H1 (cell line): Measurements from ENCODE around the gene NCF2. TPM values are rescaled to one million over a fixed set of nuclear protein-coding genes. Genes with fewer than 3 reads are reported as not detected.

Experiments used
- CTCF ChIA-PET: fragments of 300-600 bp; sonication (Branson Sonifier 250); formaldehyde crosslinking; loops from one replicate; lab custom pipeline; 2021; ENCODE audit not compliant: partially characterized antibody; lab: Charles Lee
- POLR2A ChIA-PET: fragments of 300-600 bp; sonication (Branson Sonifier 250); formaldehyde crosslinking; loops from one replicate; lab custom pipeline; 2021; ENCODE audit warnings: inconsistent platforms; ENCODE audit not compliant: partially characterized antibody; lab: Charles Lee
- DNase-seq, 2 experiments: peaks; one replicate each; pipeline versions ENCODE4 v3.0.0 to v3.0.0-alpha.2; 2010 to 2022; ENCODE audit warnings: low spot score in 2 of 2, low read depth in 1 of 2, mixed read lengths in 1 of 2
- FAIRE-seq: peaks from 2 replicates; lab custom pipeline; 2011; peaks lifted over from hg19 to GRCh38; lab: Jason Lieb, UNC
- H2AFZ ChIP-seq: 2 replicates; pipeline ENCODE4 v1.8.1; 2012; ENCODE audit warnings: low read length, inconsistent platforms
- H2AK5ac ChIP-seq: 2 replicates; pipeline ENCODE4 v1.6.1; 2013; ENCODE audit warnings: low read depth, low read length
- H2BK120ac ChIP-seq: replicated peaks from 2 replicates; pipeline ENCODE3; 2013; ENCODE audit warnings: low read depth, low read length, inconsistent platforms
- H2BK12ac ChIP-seq: 2 replicates; pipeline ENCODE4 v1.6.1; 2013; ENCODE audit warnings: low read depth, low read length
- H2BK15ac ChIP-seq: 2 replicates; pipeline ENCODE4 v1.6.1; 2013; ENCODE audit warnings: low read length
- H2BK20ac ChIP-seq: 2 replicates; pipeline ENCODE4 v1.6.1; 2013; ENCODE audit warnings: low read length
- H2BK5ac ChIP-seq: 2 replicates; pipeline ENCODE4 v1.6.1; 2013; ENCODE audit warnings: low read depth, low read length
- H3K14ac ChIP-seq: 2 replicates; pipeline ENCODE4 v1.6.1; 2013; ENCODE audit warnings: inconsistent platforms; ENCODE audit not compliant: insufficient read length
- H3K18ac ChIP-seq: 2 replicates; pipeline ENCODE4 v1.6.1; 2013; ENCODE audit warnings: low read length; ENCODE audit errors: extremely low read depth
- H3K23ac ChIP-seq: 2 replicates; pipeline ENCODE4 v1.6.1; 2013; ENCODE audit warnings: inconsistent platforms; ENCODE audit not compliant: insufficient read length
- H3K23me2 ChIP-seq: 2 replicates; pipeline ENCODE4 v1.6.1; 2013; ENCODE audit warnings: low read depth, low read length
- H3K27ac ChIP-seq: 2 replicates; pipeline ENCODE4 v1.6.1; 2011; ENCODE audit warnings: low read depth, low read length, inconsistent platforms
- H3K27me3 ChIP-seq, 4 experiments: replicated peaks in 1 of 4; 1 replicate in 1 of 4; 2 replicates in 3 of 4; pipeline versions ENCODE4 v1.6.1 to v1.8.1; 2011 to 2013; ENCODE audit warnings: low read length in 3 of 4, mild to moderate bottlenecking in 3 of 4, inconsistent platforms in 2 of 4, mixed read lengths in 2 of 4, moderate library complexity in 1 of 4; ENCODE audit not compliant: control insufficient read depth in 3 of 4, insufficient read depth in 3 of 4; ENCODE audit errors: extremely low read depth in 1 of 4
- H3K36me3 ChIP-seq, 4 experiments: 2 replicates each; pipeline versions ENCODE4 v1.6.1 to v1.8.1; 2011 to 2013; ENCODE audit warnings: mild to moderate bottlenecking in 4 of 4, low read length in 3 of 4, moderate library complexity in 2 of 4, control low read depth in 1 of 4, inconsistent platforms in 1 of 4; ENCODE audit not compliant: insufficient read depth in 4 of 4, control insufficient read depth in 2 of 4
- H3K4ac ChIP-seq: replicated peaks from 2 replicates; pipeline ENCODE3; 2013; ENCODE audit warnings: low read length, low read depth, mixed read lengths, inconsistent platforms; ENCODE audit not compliant: insufficient read length
- H3K4me1 ChIP-seq, 4 experiments: replicated peaks in 1 of 4; 1 replicate in 1 of 4; 2 replicates in 3 of 4; pipeline versions ENCODE4 v1.6.1 to v1.8.1; 2011 to 2013; ENCODE audit warnings: low read length in 3 of 4, inconsistent platforms in 2 of 4, mixed read lengths in 1 of 4; ENCODE audit not compliant: insufficient read depth in 4 of 4, control insufficient read depth in 3 of 4
- H3K4me2 ChIP-seq, 2 experiments: 2 replicates each; pipeline versions ENCODE4 v1.6.1 to v1.8.1; 2011 to 2013; ENCODE audit warnings: low read depth in 2 of 2, low read length in 2 of 2, control low read depth in 1 of 2, inconsistent platforms in 1 of 2, mild to moderate bottlenecking in 1 of 2; ENCODE audit not compliant: insufficient read depth in 1 of 2
- H3K4me3 ChIP-seq, 4 experiments: fragments of 200-600, 300-600 bp in 1 of 4; sonication (generic), shearing (Covaris generic), sonication (Bioruptor Twin) in 1 of 4; 2 replicates each; pipeline versions ENCODE4 v1.5.1 to v1.8.1; 2011 to 2016; ENCODE audit warnings: low read length in 4 of 4, low read depth in 3 of 4, control low read depth in 2 of 4, inconsistent platforms in 2 of 4, mild to moderate bottlenecking in 2 of 4, mixed read lengths in 1 of 4, moderate library complexity in 1 of 4; ENCODE audit not compliant: insufficient read depth in 2 of 4; ENCODE audit errors: extremely low read depth in 1 of 4
- H3K56ac ChIP-seq: replicated peaks from 2 replicates; pipeline ENCODE3; 2013; ENCODE audit warnings: low read depth, mild to moderate bottlenecking, mixed read lengths, low read length, inconsistent platforms; ENCODE audit not compliant: insufficient read length
- H3K79me1 ChIP-seq: 2 replicates; pipeline ENCODE4 v1.6.1; 2013; ENCODE audit warnings: low read depth, low read length, control low read depth
- H3K79me2 ChIP-seq, 2 experiments: 2 replicates each; pipeline versions ENCODE4 v1.6.1 to v1.8.1; 2012 to 2013; ENCODE audit warnings: low read length in 2 of 2, mild to moderate bottlenecking in 2 of 2, inconsistent platforms in 1 of 2; ENCODE audit not compliant: insufficient read depth in 2 of 2, control insufficient read depth in 1 of 2
- H3K9ac ChIP-seq, 4 experiments: replicated peaks in 1 of 4; 1 replicate in 1 of 4; 2 replicates in 3 of 4; pipeline versions ENCODE4 v1.6.1 to v1.8.1; 2011 to 2013; ENCODE audit warnings: low read depth in 3 of 4, low read length in 3 of 4, control low read depth in 2 of 4, mild to moderate bottlenecking in 2 of 4, moderate library complexity in 2 of 4, inconsistent platforms in 1 of 4; ENCODE audit errors: extremely low read depth in 1 of 4
- H3K9me3 ChIP-seq, 2 experiments: 2 replicates each; pipeline versions ENCODE4 v1.6.1 to v1.8.1; 2012 to 2013; ENCODE audit warnings: mild to moderate bottlenecking in 2 of 2, moderate library complexity in 2 of 2, control low read depth in 1 of 2, inconsistent platforms in 1 of 2, low read depth in 1 of 2, low read length in 1 of 2, mixed read lengths in 1 of 2; ENCODE audit not compliant: insufficient read depth in 2 of 2
- H4K20me1 ChIP-seq, 2 experiments: replicated peaks in 1 of 2; 2 replicates each; pipeline versions ENCODE3 to v1.8.1; 2011 to 2013; ENCODE audit warnings: inconsistent platforms in 2 of 2, low read length in 2 of 2, mild to moderate bottlenecking in 1 of 2; ENCODE audit not compliant: insufficient read depth in 2 of 2, control insufficient read depth in 1 of 2
- H4K5ac ChIP-seq: 2 replicates; pipeline ENCODE4 v1.6.1; 2013; ENCODE audit warnings: low read length, low read depth, mixed read lengths, inconsistent platforms; ENCODE audit not compliant: insufficient read length
- H4K8ac ChIP-seq: 2 replicates; pipeline ENCODE4 v1.8.0; 2013; ENCODE audit warnings: mild to moderate bottlenecking, moderate library complexity, low read length, inconsistent platforms; ENCODE audit not compliant: insufficient read depth; ENCODE audit errors: extremely low read depth
- H4K91ac ChIP-seq: replicated peaks from 2 replicates; pipeline ENCODE3; 2013; ENCODE audit warnings: low read length, mixed read lengths, inconsistent platforms; ENCODE audit not compliant: insufficient read length
- ASH2L ChIP-seq: fragments of 200-600, 300-600 bp; sonication (generic); IDR thresholded peaks from one replicate; pipeline ENCODE4 v1.7.1; 2017; ENCODE audit warnings: low read length
- CBX5 ChIP-seq: fragments of 300-800, 300-1000 bp; sonication (generic); IDR thresholded peaks from 2 replicates; pipeline ENCODE4 v1.7.1; 2016; ENCODE audit warnings: antibody characterized with exemption, low read length, low read depth
- CBX8 ChIP-seq: fragments of 300-800, 300-1000 bp; sonication (generic); IDR thresholded peaks from 2 replicates; pipeline ENCODE4 v1.7.1; 2016; ENCODE audit warnings: low read depth, low read length, borderline replicate concordance
- HDAC2 ChIP-seq, 2 experiments: fragments of 300-600 bp in 1 of 2; sonication (generic) in 1 of 2; IDR thresholded peaks; 2 replicates each; pipeline ENCODE4 v1.6.1; 2011 to 2012; ENCODE audit warnings: low read depth in 2 of 2, low read length in 2 of 2, mild to moderate bottlenecking in 2 of 2, moderate library complexity in 2 of 2, borderline replicate concordance in 1 of 2, inconsistent platforms in 1 of 2
- NANOG ChIP-seq: IDR thresholded peaks from 2 replicates; pipeline ENCODE4 v1.6.1; 2011; ENCODE audit warnings: low read length, low read depth, mild to moderate bottlenecking, inconsistent platforms; ENCODE audit not compliant: insufficient read depth, poor library complexity, severe bottlenecking
- NRF1 ChIP-seq: IDR thresholded peaks from 2 replicates; pipeline ENCODE4 v1.6.1; 2011; ENCODE audit warnings: mild to moderate bottlenecking, low read depth, low read length, improper control_type of control experiment
- RAD21 ChIP-seq, 2 experiments: IDR thresholded peaks in 1 of 2; conservative IDR thresholded peaks in 1 of 2; 2 replicates each; pipeline ENCODE4 v1.6.1; 2011; ENCODE audit warnings: low read depth in 2 of 2, low read length in 2 of 2, improper control_type of control experiment in 1 of 2, inconsistent platforms in 1 of 2, mild to moderate bottlenecking in 1 of 2, moderate library complexity in 1 of 2
- RBBP5 ChIP-seq: IDR thresholded peaks from 2 replicates; pipeline ENCODE4 v1.7.1; 2012; ENCODE audit warnings: low read depth, mild to moderate bottlenecking, inconsistent platforms, low read length, moderate library complexity, borderline replicate concordance
- SAP30 ChIP-seq: fragments of 300-600 bp; sonication (generic); IDR thresholded peaks from 2 replicates; pipeline ENCODE4 v1.7.1; 2012; ENCODE audit warnings: low read length, moderate library complexity, mild to moderate bottlenecking, inconsistent platforms; ENCODE audit not compliant: insufficient read depth, insufficient replicate concordance
- SP4 ChIP-seq: IDR thresholded peaks from 2 replicates; pipeline ENCODE4 v1.6.1; 2012; ENCODE audit warnings: low read length, inconsistent platforms
- SUZ12 ChIP-seq: fragments of 200-600 bp; sonication (generic); IDR thresholded peaks from 2 replicates; pipeline ENCODE4 v1.6.1; 2012; ENCODE audit warnings: mild to moderate bottlenecking, inconsistent platforms, low read length, moderate library complexity, mixed read lengths
- TBP ChIP-seq: IDR thresholded peaks from 2 replicates; pipeline ENCODE4 v1.6.1; 2011; ENCODE audit warnings: low read depth, low read length, improper control_type of control experiment
- TEAD4 ChIP-seq: IDR thresholded peaks from 2 replicates; pipeline ENCODE4 v1.6.1; 2012; ENCODE audit warnings: low read depth, low read length, inconsistent platforms, mixed read lengths
- polyA plus RNA-seq, 7 experiments: library from polyadenylated mRNA; depleted of rRNA in 3 of 7; stranded (reverse) in 5 of 7; unstranded in 2 of 7; fragments of >200 nt in 5 of 7; fragments of 200-250 nt in 2 of 7; gene quantifications; 1 replicate in 5 of 7; 2 replicates in 1 of 7; 4 replicates in 1 of 7; pipeline versions ENCODE4 v1.2.1 to v1.2.3, GENCODE V29; 2011 to 2013; ENCODE audit warnings: missing spikeins in 2 of 7, mixed read lengths in 2 of 7
- total RNA-seq: library from RNA; stranded (reverse); fragmentation: NEBNext Ultra II Directional; extraction: Animal tissue kit (Norgen Biotek cat#: 25700); gene quantifications from 2 replicates; pipeline ENCODE4 v1.2.1, GENCODE V29; 2021

Gene NCF2
- total and polyA plus RNA-seq, 2 of the 8 experiments (the other 6 are each of a cell fraction or from before 2014, with no cell fraction given) = not detected

- H4K5ac ChIP-seq = no peak overlapping the region
- CTCF ChIA-PET = no interaction called here
- FAIRE-seq = no peak
- TF ChIP-seq CBX8 (no peak), ASH2L (no peak), CBX5 (no peak), SUZ12 (no peak), NANOG (no peak), TEAD4 (no peak), TBP (no peak), NRF1 (no peak), RAD21 (IDR thresholded peaks at IDR 0.05 in 1 of 2, conservative IDR thresholded peaks at IDR 0.05 in 1 of 2; ENCODE audit: low read depth in 2 of 2, low read length in 2 of 2) (no peak), RBBP5 (no peak), SAP30 (no peak), HDAC2 (IDR thresholded peaks at IDR 0.05; ENCODE audit: borderline replicate concordance in 1 of 2, low read depth in 2 of 2, low read length in 2 of 2) (no peak), SP4 (no peak)
These were observed 31.2 kb downstream of the NCF2 start for GRCh38 chr1:183559061-183559460.

More at GRCh38 chr1:183559061-183559460, 31.2 kb downstream of the NCF2 start:
- no peak overlapping the region for H4K8ac ChIP-seq
- no peaks in the 10 kb centered on the region for H3K23me2 ChIP-seq
- H2BK20ac ChIP-seq = no peak overlapping the region
- no peaks in the 10 kb centered on the region for H3K79me2 ChIP-seq
- H2BK15ac ChIP-seq = no peak overlapping the region
- no peaks in the 10 kb centered on the region for H4K20me1 ChIP-seq
- H3K23ac ChIP-seq = no peak overlapping the region
- no peak overlapping the region for H3K4me2 ChIP-seq
- no peak overlapping the region for H3K4me3 ChIP-seq
- H2BK5ac ChIP-seq = no peak overlapping the region
- H4K91ac ChIP-seq = no peak overlapping the region
- peaks cover 0 to 13% (median 5%) of the 10 kb centered on the region in 4 experiments; a peak in 3 of 8 replicates for H3K36me3 ChIP-seq
- H3K9ac ChIP-seq = no peak overlapping the region
- H3K27me3 ChIP-seq = no peaks in the 10 kb centered on the region
- POLR2A ChIA-PET = no interaction called here
- no peak overlapping the region for H2BK120ac ChIP-seq
- H3K56ac ChIP-seq = no peak overlapping the region
- H3K14ac ChIP-seq = no peak overlapping the region
- no peak overlapping the region for H2AFZ ChIP-seq
- H2BK12ac ChIP-seq = no peak overlapping the region
- H2AK5ac ChIP-seq = no peak overlapping the region
- no peaks in the 10 kb centered on the region for H3K9me3 ChIP-seq
- H3K4me1 ChIP-seq = no peaks in the 10 kb centered on the region
- H3K27ac ChIP-seq = no peak overlapping the region
- no peaks in the 10 kb centered on the region for H3K79me1 ChIP-seq
- DNase-seq = no peak
- H3K18ac ChIP-seq = no peak overlapping the region
- H3K4ac ChIP-seq = no peak overlapping the region
